C4-2B (cell line): Measurements from ENCODE around the gene OTOA.
"Not testable (repeated sequence)": the region's sequence is repeated elsewhere in the genome, so short reads cannot be mapped to it uniquely, and the experiment has no call there.

ENCODE experiments used
- H3K27ac ChIP-seq: fragments of 450-650 bp; 2 replicates; pipeline ENCODE4 v1.5.1; 2017
- CTCF ChIP-seq: fragments of 450-650 bp; conservative IDR thresholded peaks from 2 replicates; pipeline ENCODE4 v1.5.1; 2017; ENCODE audit warnings: mild to moderate bottlenecking
- ZFX ChIP-seq: fragments of 450-650 bp; IDR thresholded peaks from 2 replicates; pipeline ENCODE4 v1.6.1; 2017

OTOA gene

GRCh38 chr16:21645261-21645721 lies 18.5 kb upstream of the OTOA start:
- TF ChIP-seq ZFX (no peak), CTCF (no peak)
- no peak overlapping the region for H3K27ac ChIP-seq

- TF ChIP-seq CTCF = no peak
- TF ChIP-seq ZFX = no peak
- no peak overlapping the region for H3K27ac ChIP-seq
These were observed 17.7 kb upstream of the OTOA start for GRCh38 chr16:21646091-21646490.

DNA sequence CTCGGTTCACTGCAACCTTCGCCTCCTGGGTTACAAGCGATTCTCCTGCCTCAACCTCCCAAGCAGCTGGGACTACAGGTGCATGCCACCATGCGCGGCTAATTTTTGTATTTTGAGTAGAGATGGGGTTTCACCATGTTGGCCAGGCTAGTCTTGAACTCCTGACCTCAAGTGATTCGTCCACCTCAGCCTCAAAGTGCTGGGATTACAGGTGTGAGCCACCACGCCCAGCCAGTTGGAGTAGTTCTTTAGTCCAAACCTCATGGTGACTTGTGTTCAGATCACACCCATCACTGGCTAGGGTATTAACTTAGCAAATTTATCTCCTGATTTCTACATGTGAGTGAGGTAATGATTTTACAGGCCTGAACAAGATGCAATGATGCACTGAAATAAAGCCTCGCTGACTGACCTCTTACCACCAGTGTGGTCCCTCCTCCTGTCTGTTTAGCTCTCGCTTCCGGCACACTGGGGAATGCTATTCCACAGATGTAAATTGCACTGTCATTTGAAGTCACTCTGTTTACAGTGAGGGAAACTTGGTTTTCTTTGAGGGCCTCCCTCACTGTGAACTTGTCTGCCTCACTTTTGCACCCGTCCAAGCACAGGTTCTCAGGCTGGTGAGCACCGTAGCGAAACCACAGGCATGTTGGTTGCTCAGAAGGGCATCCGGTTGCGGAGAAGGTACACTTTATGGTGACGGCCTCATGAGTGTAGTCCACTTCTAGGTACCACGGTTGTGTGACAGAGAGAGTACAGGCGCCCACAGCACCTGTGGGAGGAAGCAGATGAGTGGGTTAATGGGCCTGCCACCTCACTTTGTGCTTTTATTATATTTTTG lies 16.8 kb upstream of the OTOA start:
- no peak for TF ChIP-seq CTCF
- TF ChIP-seq ZFX = no peak

GRCh38 chr16:21647562-21648164 lies 16.1 kb upstream of the OTOA start:
- no peak overlapping the region for H3K27ac ChIP-seq
- no peak for TF ChIP-seq ZFX
- TF ChIP-seq CTCF = no peak

More for the DNA sequence above, 16.8 kb upstream of the OTOA start:
- no peak overlapping the region for H3K27ac ChIP-seq

GRCh38 chr16:21649826-21650406 lies 13.9 kb upstream of the OTOA start:
- H3K27ac ChIP-seq = not testable (repeated sequence)

- TF ChIP-seq CTCF (no peak), ZFX (no peak)
- no peak overlapping the region for H3K27ac ChIP-seq
These were observed 13.2 kb upstream of the OTOA start for GRCh38 chr16:21650521-21650920.

DNA sequence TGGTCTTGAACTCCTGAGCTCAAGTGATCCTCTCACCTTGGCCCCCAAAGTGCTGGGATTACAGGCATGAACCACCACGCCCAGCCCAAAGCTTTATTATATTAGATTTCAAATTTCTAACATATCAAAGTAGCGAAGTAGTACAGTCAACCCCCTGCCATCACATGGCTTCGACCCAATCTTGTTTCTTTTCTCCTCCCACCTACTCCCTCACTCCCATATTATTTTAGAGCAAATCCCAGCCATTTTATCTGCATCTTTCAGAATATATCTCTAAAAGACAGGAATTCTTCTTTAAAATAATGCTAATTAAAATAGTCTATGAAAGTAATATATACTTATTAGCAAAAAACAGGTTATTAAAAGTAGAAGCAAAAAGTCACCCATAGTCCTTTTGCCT lies 12.3 kb upstream of the OTOA start:
- TF ChIP-seq CTCF (no peak), ZFX (no peak)
- no peak overlapping the region for H3K27ac ChIP-seq
